ENCODE results near the gene THOP1.
A peak's percentile ranks its signal among the peaks of the same experiment; 100 is the strongest.
"Not testable (repeated sequence)": the region's sequence is repeated elsewhere in the genome, so short reads cannot be mapped to it uniquely, and the experiment has no call there.

Gene THOP1

DNA sequence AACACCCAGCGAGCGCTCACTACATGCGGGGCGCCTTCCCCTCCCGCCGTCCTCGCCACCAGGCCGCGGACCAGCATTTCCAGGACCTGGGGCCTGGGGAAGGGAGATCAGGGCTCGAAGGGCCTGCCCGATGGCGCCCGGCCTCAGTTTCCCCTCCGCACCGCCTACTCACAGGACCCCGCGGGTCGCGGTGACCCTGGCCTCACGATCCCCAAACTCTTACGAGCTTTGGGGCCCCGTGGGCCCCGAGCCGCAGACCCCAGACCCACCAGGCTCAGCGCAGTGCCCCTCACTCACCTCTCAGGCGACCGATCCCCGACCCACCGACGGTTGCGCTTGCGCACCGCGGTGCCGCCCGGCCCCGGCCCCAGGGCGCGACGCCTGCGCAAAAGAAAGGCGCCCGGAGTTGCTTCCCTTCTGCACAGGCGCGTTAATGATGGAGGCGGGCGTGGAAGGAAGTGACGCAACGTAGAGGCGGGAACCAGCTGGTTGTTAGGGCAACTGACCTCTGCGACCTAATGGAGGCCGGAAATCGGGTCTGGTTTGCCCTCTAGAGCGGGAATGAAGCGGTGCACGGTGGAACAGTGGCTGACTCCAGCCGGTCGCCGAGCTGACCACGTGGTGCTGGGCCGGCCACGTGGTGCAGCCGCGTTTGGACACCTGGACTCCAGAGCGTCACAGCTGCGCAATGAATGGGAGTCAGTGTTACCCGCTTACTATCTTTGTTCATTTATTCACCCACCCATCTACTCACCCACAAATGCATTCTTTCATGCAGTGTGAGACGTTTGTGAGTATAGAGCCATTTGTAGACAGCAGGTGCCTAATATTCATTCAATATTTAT lies 2.1 kb upstream of the THOP1 start, which contains the start of gene SGTA:
Gene SGTA, minus strand, starts transcription at position 338 of the 845 bp plus-strand sequence. CDS start 14,205 bp downstream, outside the sequence.
- DNase-seq: peak; percentile 98

DNA sequence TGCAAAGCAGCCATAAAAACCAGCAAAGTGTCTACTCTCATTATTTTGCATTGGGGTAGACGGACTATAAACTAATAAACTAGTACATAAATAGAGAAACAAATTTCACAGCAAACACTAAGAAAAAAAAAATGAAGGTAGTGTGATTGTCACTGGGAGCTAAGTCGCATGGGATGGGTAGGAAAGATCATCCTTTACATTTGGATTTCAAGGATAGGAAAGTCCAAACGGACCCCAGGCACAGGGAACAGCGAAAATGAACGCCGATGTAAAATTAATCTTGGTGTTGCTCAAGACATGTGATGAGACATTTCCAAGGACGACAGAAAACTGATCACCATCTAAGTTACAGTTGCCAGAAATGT lies 1.5 kb upstream of the THOP1 start:
- no peak for DNase-seq

DNA sequence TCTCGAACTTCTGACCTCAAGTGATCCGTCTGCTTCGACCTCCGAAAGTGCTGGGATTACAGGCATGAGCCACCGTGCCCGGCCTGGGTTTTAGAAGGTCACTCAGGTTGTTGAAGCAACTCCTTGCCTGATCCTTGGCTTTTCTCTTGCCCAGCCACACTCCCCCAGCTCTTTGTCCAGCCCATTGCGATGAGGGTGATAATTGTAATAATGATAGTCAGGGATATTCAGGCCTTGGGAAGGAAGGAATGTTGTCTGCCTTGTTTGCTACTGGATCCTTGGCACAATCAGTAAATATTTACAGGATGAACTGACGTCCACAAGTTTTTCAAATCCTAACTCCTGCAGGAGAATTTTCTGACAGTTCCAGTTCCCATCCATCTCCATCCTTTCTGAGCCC lies 1.8 kb downstream of the THOP1 start:
- no peak for DNase-seq

DNA sequence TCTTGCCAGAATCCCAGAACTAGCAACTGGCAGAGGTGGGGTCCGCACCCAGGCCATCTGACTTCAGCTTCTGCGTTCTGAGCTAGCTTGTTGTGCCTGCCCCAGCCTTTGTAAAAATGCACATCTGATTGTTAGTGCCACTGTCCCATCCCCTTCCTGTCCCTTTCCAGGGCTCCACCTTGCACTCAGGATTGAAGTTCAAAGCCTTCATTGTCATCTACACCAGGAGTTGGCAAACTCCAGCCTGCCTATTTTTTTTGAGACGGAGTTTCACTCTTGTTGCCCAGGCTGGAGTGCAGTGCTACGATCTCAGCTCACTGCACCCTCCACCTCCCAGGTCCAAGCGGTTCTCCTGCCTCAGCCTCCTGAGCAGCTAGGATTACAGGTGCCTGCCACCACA lies 2.9 kb downstream of the THOP1 start:
- DNase-seq: no peak

DNA sequence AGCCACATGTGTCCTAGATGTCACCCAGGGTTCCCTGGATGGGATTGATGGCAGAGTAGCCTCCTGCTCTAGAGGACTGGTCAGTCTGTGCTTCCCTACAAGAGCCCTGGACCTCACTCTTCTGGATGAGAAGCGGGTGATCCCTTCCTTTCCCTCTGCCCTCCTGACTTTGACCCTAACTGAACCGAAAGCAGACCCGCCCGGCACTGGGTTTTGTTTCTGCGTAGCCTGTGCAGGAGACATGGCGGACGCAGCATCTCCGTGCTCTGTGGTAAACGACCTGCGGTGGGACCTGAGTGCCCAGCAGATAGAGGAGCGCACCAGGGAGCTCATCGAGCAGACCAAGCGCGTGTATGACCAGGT lies 4.9 kb downstream of the THOP1 start:
- no peak for DNase-seq

DNA sequence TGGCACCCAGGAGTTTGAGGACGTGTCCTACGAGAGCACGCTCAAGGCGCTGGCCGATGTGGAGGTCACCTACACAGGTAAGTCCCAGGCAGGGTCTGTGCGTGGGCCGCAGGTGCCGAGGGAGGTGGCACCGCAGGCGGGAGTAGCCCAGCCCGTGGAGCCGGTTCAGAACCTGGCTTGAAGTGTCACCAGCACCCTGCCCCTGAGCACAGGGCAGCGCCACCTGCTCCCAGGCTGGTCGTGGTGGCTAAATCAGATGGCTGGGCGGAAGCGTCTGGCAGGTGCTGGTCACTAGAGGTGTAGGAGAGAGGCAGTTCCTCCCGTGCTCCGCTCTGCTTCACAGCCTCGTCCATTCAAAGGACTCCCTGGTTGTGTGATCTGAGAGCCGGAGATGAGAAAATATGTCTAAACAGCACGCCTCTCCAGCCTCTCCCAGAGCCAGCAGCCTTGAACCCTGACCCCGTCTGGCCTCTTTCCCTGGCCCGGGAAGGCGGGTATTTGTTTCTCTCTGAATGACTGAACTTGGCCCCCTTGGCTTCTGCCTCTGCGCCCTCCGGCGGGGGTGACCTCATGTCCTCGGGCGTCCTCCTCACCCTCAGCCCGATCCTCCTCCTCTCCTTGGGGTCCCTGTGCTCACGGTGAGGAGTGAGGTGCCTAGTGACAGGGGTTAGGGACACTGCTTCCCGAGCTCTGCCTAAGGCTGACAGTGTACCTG lies 5.4 kb downstream of the THOP1 start:
- no peak for DNase-seq

DNA sequence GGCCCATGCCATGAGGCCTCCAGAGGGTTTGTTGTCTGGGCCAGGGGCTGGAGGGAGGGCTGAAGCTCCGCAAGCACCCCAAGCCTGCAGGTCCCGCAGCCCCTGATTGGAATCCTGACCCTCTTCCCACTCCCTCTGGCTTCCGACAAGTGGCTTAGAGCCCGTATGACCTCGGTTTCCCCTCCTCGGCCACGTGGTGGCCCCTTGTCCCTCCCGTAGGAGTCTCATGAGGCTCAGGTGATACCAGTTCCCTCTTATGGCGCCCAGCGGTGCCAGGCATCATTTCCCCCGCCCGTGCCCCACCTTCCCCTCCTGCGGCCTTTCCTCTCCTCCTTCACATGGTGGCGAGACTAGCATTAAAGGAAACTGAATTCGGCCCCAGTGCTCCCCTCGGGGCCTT lies 6.1 kb downstream of the THOP1 start:
- DNase-seq: no peak

DNA sequence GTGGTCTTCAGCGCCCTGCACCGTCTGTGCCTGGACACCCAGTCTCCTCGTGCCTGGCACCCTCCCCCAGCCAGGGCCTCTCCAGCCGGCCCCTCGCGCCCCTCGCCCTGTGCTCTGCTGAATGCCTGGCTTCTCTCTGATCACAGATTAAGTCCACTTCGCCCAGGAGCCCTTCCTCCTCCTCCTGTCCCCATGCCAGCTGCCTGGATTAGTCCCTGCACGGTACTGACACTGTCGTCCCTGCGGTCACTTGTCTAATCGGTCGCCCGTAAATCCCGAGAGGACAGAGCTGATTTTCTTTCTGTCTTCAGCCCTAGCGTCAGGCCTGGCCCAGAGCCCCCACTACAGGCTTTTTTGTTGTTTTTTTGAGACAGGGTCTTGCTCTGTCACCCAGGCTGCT lies 6.6 kb downstream of the THOP1 start:
- no peak for DNase-seq

DNA sequence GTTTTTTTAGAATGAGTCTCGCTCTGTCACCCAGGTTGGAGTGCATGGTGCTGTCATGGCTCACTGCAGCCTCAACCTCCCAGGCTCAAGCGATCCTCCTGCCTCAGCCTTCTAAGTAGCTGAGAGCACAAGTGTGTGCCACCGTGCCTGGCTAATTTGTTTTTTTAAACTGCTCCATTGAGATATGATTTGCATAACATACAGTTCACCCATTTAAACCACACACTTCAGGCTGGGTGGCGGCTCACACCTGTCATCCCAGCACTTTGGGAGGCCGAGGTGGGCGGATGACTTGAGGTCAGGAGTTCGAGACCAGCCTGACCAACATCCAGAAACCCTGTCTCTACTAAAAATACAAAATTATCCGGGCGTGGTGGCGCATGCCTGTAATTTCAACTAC lies 7.4 kb downstream of the THOP1 start:
- DNase-seq: not testable (repeated sequence)

DNA sequence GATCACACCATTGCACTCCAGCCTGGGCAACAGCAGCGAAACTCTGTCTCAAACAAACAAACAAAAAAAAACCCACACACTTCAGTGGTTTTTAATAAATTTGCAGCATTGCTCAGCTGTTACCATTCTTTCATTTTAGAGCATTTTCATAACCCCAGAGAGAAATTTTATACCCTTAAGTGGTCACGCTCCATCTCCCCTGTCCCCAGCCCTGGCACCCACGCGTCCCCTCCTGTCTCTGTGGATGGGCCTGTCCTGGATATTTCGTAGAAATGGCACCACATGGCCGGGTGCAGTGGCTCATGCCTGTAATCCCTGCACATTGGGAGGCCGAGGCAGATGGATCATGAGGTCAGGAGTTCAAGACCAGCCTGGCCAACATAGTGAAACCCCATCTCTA lies 7.8 kb downstream of the THOP1 start:
- no peak for DNase-seq

DNA sequence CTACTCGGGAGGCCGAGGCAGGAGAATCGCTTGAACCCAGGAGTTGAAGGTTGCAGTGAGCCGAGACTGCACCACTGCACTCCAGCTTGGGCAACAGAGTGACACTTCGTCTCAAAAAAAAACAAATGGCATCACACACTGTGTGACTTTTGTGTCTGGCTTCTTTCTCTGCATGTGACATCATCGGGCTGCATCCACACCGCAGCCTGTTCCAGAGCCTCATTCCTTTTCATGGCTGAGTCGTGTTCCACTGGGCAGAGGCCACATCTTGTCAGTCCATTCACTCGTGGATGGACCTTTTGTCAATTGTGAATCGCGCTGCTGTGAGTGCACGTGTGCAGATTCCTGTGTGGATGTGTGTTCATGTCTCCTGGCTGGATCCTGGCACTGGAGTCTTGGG lies 8.3 kb downstream of the THOP1 start:
- no peak for DNase-seq

DNA sequence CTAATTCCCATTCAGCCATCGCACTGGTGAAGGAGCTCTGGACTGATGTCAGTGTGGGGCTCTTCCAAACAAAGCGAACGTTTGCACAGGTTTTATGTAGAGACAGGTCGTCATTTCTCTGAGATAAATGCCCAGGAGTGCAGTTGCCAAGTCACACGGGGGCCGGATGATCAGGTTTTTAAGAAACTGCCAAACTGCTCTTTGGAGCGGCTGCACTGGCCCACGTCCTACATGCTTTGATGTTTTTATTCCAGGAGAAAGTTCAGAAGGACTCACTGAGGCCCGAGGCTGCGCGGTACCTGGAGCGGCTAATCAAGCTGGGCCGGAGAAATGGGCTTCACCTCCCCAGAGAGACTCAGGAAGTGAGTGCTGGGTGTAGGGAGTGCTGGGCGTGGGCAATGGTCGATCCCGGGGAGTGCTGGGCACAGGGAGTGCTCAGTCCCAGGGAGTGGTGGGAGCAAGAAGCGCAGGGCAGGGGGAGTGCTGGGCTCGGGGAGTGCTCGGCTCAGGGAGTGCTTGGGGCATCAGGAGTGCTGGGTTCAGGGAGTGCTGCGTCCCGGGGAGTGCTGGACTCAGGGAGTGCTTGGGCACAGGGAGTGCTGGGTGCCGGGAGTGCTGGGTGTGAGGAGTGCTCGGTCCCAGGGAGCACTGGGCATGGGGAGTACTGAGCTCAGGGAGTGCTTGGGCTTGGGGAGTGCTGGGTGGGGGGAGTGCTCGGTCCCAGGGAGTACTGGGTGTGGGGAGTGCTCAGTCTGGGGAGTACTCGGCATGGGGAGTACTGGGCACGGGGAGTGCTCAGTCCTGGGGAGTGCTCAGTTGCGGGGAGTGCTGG lies 10.7 kb downstream of the THOP1 start:
- DNase-seq: no peak

DNA sequence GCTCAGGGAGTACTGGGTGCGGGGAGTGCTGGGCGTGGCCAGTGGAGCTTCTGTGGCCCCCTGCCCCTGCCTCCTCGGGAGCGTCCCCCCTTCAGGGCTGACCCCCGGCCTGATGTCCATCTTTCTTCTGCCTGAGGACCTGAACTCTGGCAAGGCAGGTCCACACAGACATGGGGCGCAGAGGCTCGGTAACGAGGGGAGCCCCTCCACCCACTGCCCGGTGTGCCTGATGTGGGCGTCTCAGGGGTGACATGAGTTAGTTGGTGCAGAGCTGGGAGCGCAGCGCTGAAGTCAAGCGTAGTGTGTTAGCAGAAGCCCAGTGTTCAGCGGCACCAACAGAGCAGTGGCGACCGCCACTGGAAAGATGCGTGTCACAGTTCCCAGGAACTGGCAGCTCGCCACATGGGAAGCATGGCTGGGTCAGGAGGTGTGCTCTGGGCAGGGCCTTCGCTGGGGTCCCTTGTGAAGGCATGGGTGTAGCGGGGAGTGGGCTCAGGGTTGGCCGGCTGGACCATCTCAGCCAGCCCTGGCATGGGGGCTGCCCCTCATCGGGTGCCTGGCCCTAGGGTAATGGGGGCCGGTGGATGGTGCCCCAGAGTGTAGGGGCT lies 11.5 kb downstream of the THOP1 start:
- DNase-seq: no peak

DNA sequence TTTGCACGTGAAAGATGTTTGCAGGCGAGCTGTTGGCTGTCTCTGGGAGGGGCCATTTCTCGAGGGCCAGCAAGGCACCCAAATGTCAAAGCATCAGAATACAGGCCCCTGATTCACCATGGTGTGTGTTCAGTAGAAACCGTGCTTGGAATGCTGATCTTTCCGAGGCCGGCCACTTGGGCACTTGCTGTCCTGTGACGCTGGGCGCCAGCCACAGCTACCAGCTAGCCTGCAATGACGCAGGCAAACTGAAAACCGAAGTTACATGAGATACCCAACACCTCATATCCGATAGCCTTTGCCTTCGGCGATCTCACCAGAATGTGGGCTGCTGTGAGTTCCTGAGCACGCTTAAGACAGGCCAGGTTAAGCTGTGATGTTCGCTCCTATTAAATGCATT lies 12.0 kb downstream of the THOP1 start:
- DNase-seq: no peak

DNA sequence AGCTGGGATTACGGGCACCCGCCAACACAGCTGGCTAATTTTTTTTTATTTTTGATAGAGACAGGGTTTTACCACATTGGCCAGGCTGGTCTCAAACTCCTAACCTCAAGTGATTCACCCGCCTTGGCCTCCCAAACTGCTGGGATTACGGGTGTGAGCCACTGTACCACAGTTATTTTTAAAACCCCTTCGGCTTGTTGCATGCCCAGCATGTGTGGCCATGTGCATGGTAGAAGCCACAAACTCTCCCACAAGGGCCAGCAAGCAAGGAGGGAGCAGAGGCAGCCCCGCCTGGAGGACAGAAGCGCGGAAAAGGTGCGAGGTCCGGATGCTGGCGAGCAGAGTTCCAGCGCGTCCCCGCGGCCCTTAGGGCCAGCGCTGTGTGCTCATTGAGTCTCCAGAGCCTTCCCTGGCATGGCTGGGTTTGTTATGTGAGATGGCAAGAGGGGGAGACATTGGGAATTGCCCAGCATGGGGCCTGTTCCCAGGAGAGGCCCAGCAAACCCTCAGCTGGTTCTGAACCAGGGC lies 12.9 kb downstream of the THOP1 start:
- no peak for DNase-seq

DNA sequence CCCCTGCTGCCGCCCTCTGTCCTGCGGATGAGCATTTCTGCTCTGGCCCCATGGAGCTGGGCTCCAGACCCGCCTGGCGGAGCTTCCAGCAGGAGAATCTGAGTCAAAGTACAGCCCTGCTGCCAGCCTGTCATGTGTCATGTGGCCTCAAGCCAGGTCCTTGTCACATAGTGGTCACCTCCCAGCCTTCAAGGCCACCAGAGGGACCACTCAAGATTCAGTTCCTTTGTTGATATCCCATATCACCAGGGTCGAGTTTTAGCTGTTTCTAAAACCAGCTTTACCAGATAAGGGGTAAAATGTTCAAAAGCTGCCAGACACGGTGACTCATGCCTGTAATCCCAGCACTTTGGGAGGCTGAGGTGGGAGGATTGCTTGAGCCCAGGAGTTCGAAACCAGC lies 13.4 kb downstream of the THOP1 start:
- DNase-seq: no peak

DNA sequence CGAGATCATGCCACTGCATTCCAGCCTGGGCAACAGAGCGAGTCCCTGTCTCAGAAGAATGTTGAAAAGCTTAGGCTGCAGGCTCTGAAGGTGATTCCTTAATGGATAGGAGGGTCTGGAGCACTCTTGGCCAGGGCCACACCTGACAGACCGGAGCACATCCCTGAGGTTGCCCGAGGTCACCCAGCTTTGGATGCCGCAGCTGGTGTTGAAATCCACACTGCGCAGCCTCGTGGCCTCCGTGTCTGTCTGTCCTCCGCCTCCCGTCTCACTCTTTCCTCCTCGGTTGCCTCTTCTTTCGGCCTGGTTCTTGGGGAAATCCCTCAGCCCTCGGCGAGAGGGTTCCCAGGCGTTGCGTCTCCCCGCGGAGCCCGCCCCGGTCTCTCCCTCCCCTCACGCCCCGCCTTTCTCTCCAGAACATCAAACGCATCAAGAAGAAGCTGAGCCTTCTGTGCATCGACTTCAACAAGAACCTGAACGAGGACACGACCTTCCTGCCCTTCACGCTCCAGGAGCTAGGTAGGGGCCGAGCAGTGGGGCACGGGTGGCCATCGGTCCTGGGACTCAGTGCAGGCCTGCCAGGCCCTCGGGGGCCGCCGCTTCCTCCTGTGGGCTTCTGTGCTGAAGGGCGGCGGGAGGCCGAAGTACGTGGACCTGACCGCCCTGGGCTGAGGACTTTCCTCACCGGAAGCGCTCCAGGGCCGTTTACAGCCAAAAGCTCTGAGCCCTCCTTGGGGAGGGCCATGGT lies 14.1 kb downstream of the THOP1 start:
- DNase-seq: no peak

DNA sequence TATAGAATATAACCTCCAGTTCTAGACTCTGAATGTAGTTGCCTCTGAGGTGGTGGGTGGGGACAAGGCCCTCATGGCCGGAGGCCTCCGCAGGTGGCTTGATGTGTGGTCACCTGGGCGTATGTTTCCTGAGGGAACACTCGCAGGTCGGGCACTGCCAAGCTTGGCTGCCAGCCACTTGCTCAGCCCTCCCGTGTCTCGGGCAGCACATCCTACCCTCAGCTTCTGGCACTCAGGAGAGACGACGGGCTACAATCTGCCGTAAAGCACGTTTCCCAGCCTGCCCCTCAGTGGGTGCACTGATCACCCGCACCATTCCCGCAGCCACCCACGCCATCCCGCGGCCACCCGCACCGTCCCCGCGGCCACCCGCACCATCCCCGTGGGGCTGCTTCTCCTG lies 15.2 kb downstream of the THOP1 start:
- no peak for DNase-seq

DNA sequence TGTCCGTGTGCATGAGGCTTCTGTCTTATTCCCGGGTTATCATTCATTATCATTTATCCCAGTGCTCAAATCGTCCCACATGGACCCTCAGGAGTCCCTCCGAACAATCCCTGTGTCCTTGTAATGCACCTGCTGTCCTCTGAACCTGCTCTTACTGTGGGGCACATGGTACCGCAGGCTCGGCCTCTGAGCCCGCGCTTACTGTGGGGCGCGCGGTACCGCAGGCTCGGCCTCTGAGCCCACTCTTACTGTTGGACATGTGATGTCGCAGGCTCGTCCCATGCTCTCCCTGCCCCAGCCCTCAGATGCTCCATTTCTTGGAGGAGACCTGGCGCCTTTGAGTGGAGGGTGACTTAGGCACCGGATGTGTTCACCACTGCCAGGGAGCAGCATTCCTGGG lies 17.5 kb downstream of the THOP1 start:
- DNase-seq: no peak

DNA sequence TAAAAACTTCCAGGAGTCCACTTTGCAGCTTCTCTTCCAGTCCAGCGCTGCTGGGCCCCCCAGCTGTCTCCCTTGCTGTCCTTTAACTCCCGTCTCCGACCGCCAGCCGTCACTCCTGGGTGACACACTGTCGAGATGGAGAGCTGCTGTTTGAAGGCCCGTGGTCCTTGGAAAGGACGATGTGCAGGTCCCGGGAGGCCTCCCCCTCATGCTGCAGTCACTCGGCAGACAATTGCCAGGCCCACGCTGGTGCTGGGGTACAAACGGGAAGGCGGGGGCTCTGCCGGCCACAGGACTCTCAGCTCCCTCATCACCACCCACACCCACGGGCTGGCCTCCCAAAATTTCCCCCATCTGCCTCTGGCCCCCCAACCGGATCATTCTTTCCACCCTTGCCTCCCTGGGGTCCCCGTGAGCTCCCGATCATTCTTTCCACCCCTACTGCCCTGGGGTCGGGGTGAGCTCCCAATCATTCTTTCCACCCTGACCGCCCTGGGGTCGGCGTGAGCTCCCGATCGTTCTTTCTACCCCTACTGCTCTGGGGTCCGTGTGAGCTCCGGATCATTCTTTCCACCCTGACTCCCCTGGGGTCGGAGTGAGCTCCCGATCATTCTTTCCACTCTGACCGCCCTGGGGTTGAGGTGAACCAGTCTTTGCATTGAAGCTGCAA lies 18.3 kb downstream of the THOP1 start:
- no peak for DNase-seq

DNA sequence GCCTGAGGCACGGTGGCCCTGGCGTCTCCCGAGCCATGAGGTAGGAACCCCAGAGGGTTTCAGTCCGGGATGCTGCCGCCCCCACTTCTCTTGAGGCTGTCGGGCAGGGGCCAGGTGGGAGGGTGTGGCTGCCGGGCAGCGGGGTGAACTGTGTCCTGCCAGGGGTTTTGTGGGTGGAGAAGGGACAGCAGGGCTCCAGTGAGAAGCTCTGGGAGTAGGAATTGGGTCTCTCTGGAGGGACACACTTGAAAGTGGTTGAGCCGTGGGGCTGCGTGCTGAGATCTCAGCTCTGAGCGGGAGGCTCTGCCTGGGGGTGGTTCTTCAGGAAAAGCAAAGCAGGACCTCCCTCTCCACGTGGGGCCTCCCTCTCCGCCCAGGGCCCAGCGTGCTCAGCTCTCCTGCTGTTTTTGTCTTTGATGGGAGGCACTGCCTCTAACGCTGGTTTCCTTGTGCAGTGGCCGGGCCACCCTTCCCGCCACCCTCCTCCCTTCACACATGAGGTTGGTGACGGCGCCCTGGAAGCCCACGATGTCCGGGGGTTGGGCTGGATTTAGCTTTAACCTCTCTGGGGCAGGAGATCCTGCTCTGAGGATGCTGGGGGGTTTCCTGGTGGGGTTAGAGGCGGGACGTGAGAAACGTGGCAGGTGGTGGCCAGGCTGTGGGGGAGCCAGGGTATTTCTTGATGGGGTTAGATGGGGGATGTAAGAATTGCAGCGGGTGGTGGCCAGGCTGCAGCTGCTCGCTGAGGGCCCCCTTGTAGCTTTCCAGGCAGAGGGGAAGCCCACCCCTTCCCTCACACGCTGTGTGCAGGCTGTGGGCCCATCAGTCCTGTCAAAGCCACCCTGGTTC lies 19.1 kb downstream of the THOP1 start:
- DNase-seq: no peak
